ENCODE data around the gene GPS1.

Gene GPS1

GRCh38 chr17:82015311-82015971 is 36.3 kb upstream of the GPS1 start:
- no peak for DNase-seq

DNA sequence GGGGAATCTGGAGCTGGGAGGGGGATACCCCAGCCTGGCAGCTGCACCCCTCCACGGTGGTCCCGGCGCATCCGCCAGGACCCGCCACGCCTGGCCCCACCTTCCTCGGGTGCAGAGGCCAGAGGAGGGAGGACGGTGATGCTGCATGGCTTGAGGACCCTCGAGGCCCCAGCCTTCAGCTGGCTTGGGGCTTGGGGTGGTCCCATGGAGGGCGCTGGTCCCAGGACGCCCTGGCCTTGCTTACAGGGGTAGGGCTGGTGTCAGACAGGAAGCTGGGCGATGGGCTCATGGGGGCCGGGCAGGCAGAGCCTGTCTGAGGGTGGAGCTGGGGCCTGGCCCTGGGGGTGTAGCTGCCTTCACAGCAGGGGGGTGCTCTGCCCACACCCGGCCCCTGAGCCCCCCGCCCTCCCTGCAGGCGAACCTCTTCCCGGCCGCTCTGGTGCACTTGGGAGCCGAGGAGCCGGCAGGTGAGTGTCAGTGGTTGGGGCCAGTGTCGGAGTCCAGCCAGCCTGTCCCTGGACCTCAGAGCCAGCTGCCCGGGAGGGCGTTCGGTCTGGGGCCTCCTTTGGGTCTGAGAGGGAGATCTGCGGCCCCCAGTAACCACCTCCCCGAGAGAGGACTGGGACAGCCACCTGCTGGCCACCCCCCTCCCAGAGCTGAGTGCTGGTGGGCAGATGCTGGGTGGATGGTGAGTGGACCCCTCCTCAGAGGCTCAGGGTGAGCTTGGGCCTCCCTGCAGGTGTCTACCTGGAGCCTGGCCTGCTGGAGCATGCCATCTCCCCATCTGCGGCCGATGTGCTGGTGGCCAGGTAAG is 35.4 kb upstream of the GPS1 start:
- no peak for DNase-seq

DNA sequence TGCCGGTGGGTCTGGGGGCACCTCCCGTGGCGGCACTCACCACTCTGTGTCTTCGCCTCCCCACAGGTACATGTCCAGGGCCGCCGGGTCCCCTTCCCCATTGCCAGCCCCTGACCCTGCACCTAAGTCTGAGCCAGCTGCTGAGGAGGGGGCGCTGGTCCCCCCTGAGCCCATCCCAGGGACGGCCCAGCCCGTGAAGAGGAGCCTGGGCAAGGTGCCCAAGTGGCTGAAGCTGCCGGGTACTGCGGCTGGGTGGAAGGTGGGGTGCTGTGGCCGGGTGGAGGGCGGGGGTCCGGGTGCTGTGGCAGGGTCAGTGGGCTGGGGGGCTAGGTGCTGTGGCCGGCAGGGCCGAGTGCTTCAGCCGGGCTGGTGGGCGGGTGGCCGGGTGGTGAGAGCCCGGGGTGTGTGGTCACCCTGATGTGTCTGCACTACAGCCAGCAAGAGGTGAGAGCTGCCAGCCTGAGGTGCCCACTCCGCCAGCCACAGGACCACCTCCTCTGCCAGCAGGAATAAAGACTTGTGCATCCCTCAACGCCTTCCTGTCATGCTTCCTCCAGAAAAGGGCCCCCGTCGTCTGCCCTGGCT is 34.7 kb upstream of the GPS1 start:
- no peak for DNase-seq

- no peak for DNase-seq
Observed at GRCh38 chr17:82017612-82018151, 34.0 kb upstream of the GPS1 start.

DNA sequence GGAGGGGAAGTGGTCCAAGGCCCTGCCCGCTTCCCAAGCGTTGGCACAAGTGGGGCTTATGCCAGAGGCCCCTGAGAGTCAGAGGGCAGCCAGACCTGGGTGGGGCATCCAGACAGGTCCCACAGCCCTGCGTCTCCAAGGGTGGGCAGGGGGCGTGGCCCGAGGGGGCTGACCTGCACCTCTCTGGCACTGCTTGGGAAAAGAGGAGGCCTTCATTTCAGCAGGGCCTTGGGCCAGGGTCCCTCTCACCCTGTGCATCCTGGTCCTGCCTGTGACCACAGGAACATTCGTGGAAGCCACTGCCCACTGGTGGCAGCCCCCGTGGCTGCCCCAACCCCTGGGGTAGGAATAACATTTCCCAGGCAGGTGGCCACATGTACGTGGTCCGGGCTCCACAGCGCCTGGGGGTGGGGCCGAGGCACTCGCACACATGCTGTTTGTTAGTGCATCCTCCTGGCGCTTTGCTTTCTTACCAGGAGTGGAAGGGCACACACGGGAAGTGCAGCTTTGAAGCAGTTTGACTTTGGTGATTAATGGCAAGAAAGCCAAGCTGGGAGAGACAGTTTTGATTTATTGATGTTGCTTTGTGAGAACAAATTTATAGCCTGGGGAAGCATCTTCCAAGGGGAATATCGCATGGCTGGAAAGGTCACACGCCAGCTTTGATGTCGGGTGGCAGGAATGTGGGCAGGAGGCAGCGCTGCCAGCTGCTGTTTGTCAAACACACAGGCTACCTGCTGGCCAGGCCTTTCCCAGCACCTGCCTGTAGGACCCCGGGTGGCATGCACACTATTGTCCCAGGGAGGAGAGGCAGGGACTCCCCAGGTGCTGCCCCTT is 33.3 kb upstream of the GPS1 start:
- no peak for DNase-seq

GRCh38 chr17:82018989-82019689 is 32.6 kb upstream of the GPS1 start:
- no peak for DNase-seq

DNA sequence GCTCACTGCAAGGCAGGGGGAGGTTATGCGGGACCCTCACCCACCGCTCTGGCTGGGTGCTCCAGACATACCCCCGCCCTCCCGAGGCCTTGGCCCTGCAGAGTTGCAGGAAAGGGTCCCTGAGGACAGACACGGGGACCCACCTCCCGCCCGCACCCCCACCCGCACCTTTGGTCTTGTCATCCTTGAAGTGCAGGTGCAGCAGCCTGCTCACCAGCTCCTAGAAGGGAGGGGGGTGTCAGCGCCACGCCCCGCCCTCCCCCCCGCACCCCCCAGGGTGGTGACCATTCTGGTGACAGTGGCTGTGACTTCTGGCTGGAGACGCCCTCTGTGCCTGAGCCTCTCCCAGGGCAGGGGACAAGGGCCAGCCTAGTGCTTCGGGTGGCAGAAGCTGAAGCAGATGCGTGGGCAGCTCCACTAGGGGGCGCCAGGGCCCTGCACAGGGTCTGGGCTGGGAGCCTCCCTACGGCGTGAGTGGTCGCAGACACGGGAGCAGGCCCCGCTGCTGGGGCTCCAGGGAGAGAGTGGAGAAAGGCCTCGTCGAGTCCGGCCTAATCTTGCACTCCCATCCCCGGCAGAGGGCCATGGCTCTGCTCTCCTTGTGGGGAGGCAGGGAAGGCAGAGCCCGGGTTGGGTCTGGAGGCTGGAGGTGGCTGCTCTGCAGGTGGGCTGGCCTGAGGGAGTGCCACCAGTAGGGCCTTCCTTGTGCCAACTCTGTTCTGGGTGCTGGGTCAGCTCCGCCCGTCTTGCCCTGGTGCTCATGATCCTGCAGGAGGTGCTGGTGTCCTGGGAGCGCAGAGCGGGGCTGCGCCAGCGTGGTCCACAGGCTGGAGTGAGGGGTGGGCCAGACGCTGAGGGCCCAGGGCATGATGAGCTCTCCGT is 31.8 kb upstream of the GPS1 start:
- DNase-seq = peak; percentile 82 to 85

DNA sequence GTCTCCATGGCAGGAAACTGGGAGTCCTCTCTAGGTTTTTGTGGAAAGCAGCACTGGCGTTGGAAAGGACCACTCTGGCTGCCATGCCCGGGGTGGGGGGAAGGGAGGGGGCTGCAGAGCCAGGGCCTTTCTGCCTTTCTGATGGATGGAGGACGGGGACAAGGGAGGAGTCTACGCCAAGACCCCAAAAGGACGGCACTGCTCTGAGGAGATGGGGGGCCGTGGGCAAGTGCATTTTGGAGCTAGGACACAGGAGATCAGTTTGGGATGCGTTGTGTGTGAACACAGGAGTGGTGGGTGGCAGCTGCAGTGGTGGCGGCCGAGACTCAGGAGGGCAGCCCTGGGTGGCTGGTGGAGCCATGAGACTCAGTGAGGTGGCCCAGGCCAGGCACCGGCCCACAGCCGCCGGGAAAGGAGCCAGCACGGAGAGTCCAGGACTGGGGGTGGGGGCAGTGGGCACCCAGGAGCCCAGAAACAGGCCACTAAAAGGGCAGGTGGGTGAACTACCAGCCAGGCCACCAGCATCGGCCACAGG is 31.1 kb upstream of the GPS1 start:
- no peak for DNase-seq

GRCh38 chr17:82021107-82021899 is 30.4 kb upstream of the GPS1 start:
- peak; percentile 74 to 78 for DNase-seq

GRCh38 chr17:82021900-82022309 is 29.8 kb upstream of the GPS1 start:
- DNase-seq = peak in 1 of 2 experiments; percentile 43

GRCh38 chr17:82022310-82022980 is 29.3 kb upstream of the GPS1 start, which contains the start of gene CENPX:
CENPX (minus strand) TSS chr17:82022878; CDS start chr17:82022861, 17 bp downstream.
- DNase-seq = no peak

GRCh38 chr17:82022981-82023446 is 28.7 kb upstream of the GPS1 start, which contains the start of gene LRRC45:
LRRC45 (plus strand) TSS chr17:82023305; CDS start chr17:82023644, 339 bp downstream.
- DNase-seq = peak; percentile 99 to 100

DNA sequence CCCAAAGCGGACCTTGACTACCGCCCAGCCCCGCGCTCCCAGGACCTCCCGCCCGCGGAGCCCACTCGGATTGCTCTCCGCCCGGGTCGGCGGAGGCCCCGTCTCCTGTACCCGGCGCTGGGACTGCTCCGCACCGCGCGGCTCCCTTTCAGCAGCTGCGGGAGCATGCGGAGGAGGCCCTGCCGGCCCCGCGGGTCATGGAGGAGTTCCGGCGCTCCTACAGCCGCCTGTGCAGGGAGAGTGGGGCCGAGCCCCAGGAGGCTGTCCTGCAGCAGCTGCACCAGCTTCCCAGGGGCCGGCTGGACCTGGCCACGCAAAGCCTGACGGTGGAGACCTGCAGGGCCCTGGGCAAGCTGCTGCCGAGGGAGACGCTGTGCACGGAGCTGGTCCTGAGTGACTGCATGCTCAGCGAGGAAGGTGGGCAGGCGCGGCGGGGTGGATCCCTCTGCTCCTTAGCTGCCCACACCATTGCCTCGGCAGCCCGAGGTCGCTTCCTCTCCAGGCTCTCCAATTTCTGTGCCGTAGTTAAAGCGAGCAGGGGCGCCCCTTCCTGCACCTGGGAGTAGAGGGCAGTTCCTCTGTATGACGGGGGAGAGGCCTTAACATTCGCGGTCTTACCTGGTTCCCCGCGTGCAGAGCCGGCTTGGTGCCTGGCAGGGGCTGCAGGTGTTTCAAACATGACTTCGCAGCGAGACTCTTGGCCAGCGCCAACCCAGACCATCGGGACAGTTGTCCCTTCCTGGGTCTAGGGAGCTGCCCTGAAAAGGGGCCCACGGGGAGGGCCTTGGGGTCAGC is 28.1 kb upstream of the GPS1 start:
- DNase-seq = peak; percentile 55 to 62

GRCh38 chr17:82024859-82025258 is 26.8 kb upstream of the GPS1 start:
- DNase-seq = no peak

DNA sequence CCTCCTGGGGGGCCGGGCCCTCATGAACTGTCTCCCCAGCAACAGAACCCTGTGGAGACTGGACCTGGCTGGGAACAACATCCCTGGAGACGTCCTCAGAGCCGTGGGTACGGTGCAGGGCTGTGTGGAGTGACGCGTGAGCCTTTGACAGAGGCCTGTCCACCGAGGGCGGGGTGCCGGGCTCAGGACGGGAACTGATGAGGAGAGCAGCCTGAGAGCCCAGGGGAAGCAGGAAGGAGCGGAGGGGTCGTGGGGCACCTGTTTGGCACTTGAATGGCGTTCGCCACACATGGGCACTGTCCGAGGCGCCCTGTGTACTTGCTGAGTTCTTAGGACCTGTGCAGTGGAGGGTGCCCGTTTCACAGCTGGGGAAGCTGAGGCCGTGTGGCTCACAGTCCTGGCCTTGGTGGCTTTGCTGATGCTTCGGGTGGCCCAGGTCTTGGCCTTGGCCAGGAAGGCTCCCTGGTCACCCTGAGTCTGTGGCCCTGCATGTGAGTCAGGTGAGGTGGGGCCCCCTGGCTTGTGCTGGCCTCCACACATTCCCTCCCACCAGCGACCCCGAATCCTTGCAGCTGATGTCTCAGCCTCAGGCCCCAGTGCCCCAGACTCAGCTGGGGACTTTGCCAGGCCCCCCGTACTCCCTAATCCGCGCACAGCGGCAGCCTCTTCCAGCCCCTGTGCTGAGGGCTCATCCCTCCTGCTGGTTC is 26.1 kb upstream of the GPS1 start:
- DNase-seq = no peak

- no peak for DNase-seq
Observed at GRCh38 chr17:82028246-82028645, 23.5 kb upstream of the GPS1 start.

GRCh38 chr17:82028966-82029365 is 22.7 kb upstream of the GPS1 start:
- DNase-seq = no peak

All from activated T-cell treated with anti-CD3 and anti-CD28 coated beads, Interleukin-2, amount 50 U/mL, for 48 hours (primary cell).